NCI-H526 (cell line): ENCODE data around the gene POLR3E.

Experiments used
- DNase-seq, 2 experiments: peaks; one replicate each; lab custom pipeline; 2025; lab: John Stamatoyannopoulos, UW

The POLR3E gene

DNA sequence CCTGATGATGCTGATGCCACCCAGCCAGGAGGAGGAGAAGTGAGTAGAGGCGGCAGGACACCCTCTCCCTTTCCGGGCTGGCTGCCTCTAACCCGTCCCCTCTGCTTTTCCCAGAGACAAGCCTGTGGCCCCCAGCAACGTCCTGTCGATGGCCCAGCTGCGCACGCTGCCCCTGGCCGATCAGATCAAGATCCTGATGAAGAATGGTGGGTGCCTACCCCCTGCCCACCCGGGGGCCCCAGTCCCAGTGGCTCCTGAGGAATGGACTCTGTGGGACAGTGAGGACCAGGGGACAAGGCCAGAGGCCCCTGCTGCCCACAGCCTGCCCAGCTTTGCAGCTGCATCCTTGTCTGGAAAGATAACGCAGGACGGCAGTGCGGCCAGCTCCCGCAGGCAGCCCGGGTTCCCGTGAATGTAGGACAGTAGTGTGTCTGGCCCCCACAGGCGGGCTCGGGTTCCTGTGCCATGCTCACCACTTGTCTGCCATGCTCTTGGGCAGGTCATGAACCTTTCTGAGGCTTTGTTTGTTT is 19.9 kb downstream of the POLR3E start:
- no peak for DNase-seq

DNA sequence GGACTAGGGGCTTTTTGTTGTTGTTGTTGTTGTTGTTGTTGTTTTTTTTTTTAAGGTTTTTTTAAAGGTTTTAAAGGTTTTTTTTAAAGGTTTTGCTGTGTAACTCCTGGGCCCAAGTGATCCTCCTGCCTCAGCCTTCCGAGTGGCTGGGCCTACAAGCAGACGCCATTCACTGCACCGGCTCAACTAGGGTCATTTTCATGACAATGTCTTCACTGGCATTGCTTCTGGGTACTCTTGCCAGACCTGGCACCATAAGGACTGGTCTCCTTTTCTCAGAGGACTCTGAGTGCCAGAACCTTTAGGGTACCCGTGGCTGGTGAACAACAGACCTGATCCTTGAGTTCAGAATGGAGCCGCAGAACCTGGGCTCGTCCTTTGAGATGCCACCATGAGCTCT is 20.4 kb downstream of the POLR3E start:
- DNase-seq, result no peak

DNA sequence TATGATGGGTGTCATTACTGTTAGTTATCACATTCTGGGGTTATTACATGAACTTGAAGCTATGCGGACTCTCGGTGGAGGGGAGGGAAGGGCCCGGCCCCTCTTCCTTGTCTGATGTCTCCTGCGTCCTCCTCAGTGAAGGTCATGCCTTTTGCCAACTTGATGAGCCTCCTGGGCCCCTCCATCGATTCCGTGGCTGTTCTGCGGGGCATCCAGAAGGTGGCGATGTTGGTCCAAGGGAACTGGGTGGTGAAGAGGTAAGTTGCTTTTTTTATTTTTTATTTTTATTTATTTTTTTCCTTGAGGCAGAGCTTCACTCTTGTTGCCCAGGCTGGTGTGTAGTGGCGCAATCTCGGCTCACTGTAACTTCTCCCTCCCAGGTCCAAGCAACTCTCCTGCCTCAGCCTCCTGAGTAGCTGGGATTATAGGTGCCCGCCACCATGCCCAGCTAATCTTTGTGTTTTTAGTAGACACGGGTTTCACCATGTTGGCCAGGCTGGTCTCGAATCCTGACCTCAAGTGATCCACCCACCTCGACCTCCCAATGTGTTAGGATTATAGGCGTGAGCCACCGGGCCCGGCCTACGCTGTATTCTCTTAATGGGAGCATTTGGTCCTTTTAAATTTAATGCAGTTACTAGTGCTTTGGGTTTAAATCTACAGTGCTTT is 21.6 kb downstream of the POLR3E start:
- DNase-seq, result peak in 1 of 2 experiments; percentile 28

DNA sequence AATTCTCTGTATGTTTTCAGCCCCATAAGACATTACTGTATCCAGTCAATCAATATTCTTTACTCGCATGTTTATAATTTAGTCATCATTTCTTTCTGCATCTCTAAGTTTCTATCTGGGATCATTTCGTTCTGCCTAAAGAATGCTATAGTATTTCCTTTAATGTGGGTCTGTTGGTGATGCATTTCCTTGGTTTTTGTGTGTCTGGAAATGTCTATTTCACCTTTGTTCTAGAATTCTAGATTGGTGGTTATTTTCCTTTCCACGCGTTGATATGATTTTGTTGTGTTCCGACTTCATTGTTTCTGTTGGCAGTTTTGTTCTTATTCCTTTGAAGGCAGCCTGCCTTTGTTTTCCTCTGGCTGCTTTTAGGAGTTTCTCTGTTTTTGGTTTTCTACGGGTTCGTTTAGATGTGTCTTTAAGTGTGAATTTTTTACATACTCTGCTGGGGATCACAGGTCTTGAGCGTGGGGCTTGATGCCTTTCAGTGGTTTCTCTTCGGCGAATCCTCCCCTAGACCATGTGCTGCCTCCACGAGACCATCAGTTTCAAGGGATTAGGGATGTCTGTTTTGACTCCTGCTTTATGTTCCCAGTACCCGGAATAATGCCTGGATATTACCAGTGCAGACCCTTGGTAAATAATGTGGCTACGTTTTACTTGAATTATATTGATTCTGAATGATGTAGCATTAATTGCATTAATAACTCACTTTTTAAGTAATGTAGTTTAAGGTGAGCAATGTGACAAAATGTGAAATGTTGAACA is 23.5 kb downstream of the POLR3E start:
- DNase-seq, result no peak

DNA sequence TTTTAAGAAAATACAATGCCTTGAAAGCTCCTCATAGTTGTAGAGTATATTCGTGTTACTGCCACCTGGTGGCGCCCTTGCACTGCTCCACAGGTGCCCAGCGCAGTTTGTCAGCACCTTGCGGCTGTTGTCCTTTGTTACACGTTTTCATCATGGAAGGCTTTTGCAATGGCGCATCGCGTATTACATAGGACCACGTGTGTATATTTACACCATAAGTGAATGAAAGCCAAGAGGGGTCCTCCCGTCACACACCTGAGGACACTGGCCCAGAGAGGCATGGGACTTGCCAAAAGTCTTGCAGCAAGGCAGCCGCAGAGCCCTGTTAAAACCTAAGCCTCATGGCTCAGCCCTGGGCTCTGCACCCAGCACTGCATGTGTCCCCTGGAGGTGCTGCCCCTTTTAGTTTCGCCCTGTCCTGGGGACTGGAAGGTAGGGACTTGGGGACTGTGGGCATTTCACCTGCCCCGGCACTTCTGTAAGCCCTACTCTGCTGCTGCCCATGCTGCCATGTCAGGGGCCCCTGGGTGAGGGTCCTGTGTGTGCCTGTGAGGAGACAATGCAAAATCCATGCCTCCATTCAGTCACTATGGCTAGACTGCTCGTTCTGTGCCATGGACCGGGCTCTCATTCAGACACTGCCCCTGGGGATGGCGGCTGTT is 24.3 kb downstream of the POLR3E start:
- DNase-seq, result peak; percentile 48 to 87

DNA sequence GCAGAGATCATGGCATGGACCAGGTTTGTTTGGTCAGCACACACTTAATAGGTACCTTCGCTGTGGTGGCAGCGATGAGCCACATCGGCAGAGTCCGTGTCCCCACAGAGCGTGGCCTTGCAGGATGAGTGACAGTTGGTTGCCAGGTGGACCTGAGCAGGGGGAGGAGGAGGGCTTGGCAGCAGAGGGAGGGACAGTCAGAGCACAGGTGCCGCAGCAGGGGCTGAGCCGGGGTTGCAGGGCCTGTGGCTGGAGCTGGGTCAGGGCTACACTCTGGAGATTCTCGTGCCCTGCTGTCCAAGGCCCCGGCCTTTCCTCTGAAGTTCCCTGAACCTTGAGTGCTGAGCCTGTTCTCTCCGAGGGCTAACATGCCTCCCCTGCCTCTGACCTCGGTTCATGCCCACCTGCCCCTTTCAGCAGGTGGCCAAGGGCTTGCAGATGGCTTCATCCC is 24.8 kb downstream of the POLR3E start:
- DNase-seq, result no peak

DNA sequence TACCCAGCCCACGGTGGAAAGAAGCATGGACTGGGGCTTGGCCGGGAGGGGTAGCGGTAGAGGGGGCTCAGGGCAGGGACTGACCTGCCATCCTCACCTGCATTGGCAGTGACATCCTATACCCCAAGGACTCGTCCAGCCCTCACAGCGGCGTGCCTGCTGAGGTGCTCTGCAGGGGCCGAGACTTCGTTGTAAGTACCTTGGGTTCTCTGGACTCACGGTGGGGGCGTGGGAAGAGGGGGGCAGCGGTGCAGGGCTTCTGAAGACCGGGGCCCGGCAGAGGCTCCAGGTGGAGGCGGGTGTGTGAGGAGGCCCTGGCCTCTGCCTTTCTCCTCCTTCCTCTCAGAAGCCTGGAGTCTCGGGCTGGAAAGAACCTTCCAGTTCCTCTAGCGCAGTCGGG is 25.5 kb downstream of the POLR3E start:
- no peak for DNase-seq

DNA sequence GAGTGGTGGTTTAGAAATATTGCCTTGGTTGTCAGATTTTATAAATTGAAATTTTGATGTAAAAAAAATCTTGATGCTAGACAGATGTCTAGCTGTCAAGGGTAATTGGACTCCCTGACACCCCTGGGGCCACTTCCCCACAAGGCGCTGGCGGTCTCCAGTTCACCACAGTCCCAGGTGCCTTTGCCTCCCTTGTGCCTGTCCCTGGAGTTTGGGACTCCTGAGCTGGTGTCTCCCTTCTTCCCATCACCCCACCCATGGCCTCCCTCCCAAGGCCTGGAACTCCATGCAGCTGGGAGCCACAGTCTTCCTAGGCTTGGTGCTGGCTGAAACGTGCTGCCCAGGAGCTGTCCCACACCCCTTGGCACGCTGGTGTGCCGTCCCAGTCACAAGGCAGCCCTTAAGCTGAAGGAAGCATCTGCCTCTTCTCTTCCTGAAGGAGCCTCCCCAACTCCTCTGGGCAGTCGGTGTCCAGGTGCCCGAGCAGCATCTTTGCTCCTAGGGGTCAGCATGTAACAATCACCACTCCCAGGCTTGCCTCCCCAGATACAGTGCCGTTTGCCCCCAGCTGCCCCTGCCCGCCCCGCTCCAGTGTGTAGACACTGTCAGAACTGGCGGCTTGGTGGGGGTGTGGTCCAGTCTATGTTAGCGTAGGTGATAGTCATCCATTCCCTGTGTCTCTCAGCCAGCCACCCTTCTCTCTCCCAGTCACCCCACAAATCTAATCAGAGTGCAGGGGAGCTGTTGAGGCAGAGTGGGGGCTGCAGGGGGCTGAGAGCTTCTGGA is 26.2 kb downstream of the POLR3E start:
- DNase-seq, result no peak

DNA sequence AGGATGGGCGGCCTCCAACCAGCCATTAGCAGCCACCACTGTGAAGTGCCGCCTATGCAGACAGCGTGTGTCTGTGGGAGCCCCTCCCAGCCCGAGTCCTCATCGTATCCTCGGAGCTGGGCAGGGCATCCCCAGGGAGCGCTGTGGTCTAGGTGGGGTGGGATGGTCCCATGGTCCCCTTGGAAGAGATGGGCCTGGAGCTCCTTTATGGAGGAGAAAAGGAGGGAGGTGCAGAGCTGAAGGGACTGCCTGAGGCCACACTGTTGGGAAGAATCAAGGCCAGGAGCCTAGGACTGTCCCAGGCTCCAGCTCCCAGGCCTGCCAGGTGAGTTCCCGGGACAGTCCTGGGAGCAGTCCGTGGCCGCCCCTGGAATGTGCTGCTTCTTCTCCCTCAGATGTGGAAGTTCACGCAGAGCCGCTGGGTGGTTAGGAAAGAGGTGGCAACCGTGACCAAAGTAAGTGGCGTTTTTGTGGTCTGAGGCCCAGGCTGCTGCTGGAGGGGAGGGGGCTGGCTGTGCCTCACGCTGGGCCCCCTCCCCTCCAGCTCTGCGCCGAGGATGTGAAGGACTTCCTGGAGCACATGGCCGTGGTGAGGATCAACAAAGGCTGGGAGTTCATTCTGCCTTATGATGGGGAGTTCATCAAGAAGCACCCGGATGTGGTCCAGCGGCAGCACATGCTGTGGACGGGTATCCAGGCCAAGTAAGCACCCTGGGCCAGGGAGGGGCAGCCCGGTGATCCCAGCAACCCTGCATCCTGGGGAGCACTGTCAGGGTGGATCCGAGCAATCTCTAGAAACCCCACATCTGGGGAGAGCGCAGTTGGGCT is 27.0 kb downstream of the POLR3E start:
- no peak for DNase-seq

DNA sequence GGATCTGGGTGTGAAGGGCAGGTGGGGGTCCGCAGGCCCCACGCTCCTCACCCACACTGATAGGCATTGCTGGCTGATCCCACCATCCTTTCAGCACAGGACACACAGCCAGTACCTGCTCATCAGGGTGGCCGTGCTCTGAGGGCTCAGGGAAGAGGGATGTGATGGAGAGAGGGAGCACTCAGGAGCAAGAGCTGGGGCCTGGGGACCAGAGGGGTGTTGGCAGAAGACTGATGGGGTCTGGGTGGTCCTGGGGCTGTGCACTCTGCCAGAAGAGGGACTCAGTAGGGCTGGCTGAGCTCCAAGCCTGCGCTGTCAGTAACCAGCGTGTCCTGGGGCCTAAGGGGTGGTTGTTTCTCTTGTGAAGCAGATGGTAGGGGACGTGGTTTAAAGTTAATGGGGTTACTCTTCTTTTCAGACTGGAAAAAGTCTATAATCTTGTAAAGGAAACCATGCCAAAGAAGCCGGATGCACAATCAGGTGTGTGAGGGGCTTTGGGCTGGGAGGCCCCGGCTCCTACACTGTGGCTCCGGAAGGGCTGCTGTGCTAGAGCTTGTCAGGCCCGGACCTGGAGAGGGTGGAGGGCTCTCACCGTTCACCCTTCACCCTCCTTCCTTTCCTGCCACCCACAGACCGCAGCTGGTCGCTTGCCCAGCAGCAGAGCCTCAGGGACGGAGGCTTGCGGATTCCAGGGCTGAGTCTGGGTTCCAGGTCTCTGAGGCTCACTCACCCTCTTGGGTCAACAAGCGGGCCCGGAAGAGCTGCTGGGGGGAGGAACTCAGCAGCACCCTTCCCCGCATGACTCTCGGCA is 27.8 kb downstream of the POLR3E start:
- no peak for DNase-seq

DNA sequence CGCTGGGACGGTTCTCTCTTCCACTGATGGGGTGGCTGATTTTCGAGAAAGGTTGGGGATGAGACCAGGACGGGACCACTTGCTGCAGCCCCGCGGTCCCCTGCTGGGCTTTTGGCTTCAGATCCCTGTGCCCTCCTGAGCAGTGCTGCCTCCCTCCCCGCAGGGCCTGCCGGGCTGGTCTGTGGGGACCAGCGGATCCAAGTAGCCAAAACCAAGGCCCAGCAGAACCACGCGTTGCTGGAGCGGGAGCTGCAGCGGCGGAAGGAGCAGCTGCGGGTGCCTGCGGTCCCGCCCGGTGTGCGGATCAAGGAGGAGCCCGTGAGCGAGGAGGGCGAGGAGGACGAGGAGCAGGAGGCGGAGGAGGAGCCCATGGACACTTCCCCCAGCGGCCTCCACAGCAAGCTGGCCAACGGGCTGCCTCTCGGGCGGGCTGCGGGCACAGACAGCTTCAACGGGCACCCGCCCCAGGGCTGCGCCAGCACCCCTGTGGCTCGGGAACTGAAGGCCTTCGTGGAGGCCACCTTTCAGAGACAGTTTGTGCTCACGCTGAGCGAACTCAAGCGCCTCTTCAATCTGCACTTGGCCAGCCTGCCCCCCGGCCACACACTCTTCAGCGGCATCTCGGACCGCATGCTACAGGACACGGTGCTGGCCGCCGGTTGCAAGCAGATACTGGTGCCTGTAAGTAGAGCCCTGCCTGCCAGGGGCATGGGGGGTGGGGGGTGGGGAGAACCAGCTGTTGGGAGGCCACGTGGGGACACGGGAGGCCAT is 28.6 kb downstream of the POLR3E start:
- no peak for DNase-seq

DNA sequence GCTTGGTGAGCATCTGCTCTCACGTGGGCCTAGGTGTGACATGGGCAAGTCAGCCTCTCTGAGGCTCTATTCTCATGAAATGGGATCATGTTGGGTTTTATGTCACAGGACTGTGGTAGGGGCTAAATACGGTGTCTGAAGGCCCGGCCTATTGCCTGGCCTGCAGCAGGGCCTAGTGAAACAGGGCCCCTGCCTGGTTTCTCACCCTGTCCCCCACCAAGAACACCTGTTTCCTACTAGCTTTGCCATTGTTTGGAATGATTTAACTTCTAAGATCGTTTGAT is 29.1 kb downstream of the POLR3E start:
- no peak for DNase-seq

DNA sequence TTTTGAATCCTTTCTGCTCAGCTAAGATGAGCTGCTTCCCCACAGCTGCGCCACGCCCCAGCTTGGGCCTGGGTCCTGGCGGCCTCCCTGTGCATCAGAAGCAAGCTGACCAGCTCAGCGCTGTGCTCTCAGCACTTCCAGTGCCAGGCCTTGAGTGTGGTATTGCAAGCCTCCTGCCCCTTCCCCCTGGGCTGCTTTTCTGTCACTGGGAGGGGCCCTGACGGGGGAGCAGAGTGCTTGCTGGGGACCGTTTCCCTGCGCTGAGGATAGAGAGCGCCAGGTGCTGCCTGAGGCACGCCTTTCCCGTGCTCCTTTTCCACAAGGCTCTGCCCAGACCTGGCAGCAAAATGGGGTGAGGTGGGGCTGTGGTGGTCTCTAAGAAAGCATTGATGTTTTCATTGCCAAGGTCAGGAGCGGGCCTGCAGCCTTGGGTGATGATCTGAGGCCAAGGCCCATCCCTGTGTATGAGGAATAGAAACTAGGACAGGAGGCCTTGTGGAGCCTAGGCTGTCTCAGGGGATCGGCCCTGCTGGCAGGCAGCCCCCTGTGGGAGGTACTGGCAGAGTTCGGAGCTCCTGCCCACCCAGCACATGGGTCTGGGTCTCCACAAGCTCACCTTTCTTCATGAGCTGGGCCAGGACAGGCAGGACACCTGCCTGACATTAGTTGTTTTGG is 29.7 kb downstream of the POLR3E start:
- no peak for DNase-seq

DNA sequence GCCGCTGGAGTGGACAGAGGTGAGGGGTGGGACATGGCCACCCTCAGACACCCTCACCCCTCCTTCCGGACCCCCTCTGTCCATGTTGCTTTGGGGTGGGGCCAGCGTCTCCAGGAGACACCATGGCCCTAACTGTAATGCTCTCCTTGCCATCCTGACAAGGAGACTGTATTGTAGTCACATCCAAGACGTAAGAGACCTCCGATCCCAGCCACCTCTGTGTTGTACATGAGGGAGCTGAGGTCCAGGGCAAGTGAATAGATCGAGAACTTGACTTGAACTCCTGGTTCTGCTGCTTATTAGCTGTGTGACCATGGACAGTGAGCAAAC is 30.2 kb downstream of the POLR3E start:
- no peak for DNase-seq

DNA sequence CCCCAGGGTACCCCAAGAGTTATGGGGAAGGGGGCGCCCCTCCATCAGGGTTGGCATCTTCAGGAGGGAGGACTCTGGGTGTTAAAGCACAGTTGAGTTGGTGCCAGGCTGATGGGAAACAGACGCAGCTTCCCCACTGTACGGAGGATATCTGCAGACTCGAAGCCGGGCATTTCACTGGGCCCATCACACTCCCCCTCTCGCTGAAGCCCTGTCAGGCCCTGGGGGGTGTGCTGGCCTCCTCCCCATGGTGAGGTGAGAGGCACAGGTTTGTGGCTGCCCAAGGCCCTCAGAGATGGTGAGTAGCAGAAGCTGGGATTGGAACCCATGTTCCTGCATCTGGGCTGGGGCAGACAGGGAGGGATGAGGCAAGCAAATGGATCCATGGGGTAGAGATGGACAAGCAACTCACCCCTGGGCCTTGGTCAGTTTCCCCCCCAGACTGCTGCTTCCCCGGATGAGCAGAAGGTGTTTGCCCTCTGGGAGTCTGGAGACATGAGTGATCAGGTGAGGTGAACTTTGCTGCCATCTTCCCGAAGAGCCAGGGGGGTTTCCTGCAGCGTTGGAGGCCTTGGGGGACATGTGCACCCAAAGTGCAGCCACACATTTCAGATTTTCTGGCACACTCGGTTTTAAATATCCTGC is 31.0 kb downstream of the POLR3E start:
- DNase-seq, result no peak

DNA sequence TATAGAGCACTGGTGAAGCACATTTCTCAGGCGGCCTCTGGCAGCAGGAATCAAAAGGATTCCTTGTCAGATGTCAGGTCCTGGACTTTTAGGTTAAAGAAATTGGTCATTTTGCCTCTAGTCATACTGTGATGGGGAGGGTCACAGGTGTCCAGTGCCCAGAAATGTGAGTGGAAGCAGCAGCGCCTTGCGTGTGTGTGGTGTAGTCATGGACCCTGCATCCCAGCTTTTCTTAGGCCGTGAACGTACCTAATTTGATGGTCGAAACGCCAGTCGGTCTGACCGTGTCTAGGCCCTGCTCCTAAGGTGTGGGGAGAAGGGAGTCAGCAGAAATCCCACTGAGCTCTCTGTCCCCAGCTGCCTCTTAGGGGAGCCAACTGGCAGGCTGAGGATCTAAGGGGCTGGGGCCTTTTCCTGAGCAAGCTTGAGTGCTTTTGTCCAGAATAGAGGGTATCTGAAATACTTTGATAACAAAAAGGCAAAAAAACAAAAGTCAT is 32.0 kb downstream of the POLR3E start:
- no peak for DNase-seq

DNA sequence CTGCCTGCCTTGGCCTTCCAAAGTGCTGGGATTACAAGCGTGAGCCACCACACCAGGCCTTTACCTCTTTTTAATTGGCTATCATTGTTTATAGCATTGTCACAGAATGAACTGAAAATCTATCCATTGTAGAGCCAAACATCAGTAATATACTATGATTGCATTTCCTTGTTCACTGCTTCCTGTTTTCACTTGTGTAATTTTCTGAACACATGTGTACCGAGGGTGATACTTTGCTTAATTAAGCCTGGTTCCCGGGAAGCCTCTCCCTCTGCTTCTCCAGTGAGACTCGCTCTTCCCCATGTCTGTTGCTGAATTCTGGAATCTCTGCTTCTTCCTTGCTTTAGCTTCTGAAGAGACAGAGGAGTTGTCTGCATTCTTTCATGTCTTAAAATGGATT is 33.1 kb downstream of the POLR3E start:
- no peak for DNase-seq

DNA sequence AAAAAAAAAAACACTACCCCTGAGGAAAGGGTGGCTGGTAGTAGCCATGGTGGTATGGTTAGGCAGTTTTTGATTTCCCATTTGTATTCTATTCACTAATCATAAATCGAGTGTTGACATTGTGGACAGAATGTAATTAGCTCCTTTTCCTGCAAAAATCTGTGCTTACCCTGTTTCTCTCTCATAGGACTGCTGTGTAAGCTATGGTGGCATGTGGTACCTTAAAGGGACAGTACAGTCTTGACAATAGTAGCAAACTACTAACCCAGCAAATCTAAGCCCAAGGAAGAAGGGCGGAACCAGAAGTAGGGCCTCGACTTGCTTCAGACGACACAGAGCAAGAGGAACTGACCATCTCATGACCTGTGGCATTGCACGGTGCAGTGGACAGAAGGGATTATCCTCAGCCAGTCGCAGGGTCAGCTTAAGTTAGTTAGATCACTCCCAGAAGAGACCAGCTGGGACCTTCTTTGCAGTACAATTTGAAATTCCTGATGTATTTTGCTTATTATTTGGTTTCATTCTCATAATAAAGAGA is 36.3 kb downstream of the POLR3E start:
- no peak for DNase-seq
